WTC11 (cell line): ENCODE data around the gene ZNF593.

Experiments
- TEAD4 ChIP-seq: sonication (generic); formaldehyde crosslinking; IDR thresholded peaks from 2 replicates; pipeline ENCODE4 v1.8.0; 2022; ENCODE audit warnings: mild to moderate bottlenecking, missing genetic modification reagents
- USF2 ChIP-seq: sonication (generic); formaldehyde crosslinking; IDR thresholded peaks from 2 replicates; pipeline ENCODE4 v1.8.1; 2023; ENCODE audit warnings: mild to moderate bottlenecking, missing genetic modification reagents, moderate library complexity

GRCh38 chr1:26177182-26177684, 7.5 kb downstream of the ZNF593 start, which contains the start of gene CNKSR1:
- TF ChIP-seq TEAD4 (CRISPR knock-in tag) = peak; percentile 70
- no peak for TF ChIP-seq USF2 (CRISPR knock-in tag)
